Prostate gland (tissue), 2 donors: ENCODE data around the gene RNF113B. TPM values are rescaled to one million over a fixed set of nuclear protein-coding genes. Genes with fewer than 3 reads are reported as not detected.

Experiments used
- DNase-seq: peaks from one replicate; pipeline ENCODE4 v3.0.0-alpha.2; 2019; ENCODE audit warnings: low spot score
- H3K27ac ChIP-seq, 2 donors: fragments of 200-600 bp; sonication (generic); 2 replicates each; pipeline ENCODE4 v1.5.1; 2017 to 2019
- H3K27me3 ChIP-seq: fragments of 200-600 bp; sonication (generic); replicated peaks from 2 replicates; pipeline ENCODE4 v1.5.1; 2019; ENCODE audit not compliant: insufficient read depth
- H3K36me3 ChIP-seq, 2 donors: fragments of 200-600 bp; sonication (generic); 1 replicate in 1 of 2; 2 replicates in 1 of 2; pipeline versions ENCODE4 v1.5.1 to v1.8.1; 2017 to 2019
- H3K4me1 ChIP-seq: fragments of 200-600 bp; sonication (generic); replicated peaks from 2 replicates; pipeline ENCODE4 v1.5.1; 2019
- H3K4me3 ChIP-seq, 2 donors: fragments of 200-600 bp; sonication (generic); 2 replicates each; pipeline ENCODE4 v1.5.1; 2017 to 2019
- H3K9me3 ChIP-seq: fragments of 200-600 bp; sonication (generic); 2 replicates; pipeline ENCODE4 v1.5.1; 2017
- CTCF ChIP-seq, 4 experiments: fragments of 200-600 bp in 2 of 4; fragments of 450-650 bp in 2 of 4; sonication (generic) in 2 of 4; IDR thresholded peaks; 1 replicate in 3 of 4; 2 replicates in 1 of 4; pipeline ENCODE4 v1.5.1; 2016 to 2019; ENCODE audit warnings: antibody characterized with exemption in 4 of 4, mild to moderate bottlenecking in 2 of 4, moderate library complexity in 2 of 4
- POLR2A ChIP-seq: fragments of 450-650 bp; IDR thresholded peaks from one replicate; pipeline ENCODE4 v1.6.1; 2016; ENCODE audit warnings: antibody characterized with exemption, mild to moderate bottlenecking
- POLR2AphosphoS5 ChIP-seq: sonication (generic); formaldehyde crosslinking; IDR thresholded peaks from one replicate; pipeline ENCODE4 v1.6.1; 2017; ENCODE audit warnings: antibody characterized with exemption
- WGBS: methylation state at CpG from one replicate; pipeline ENCODE4 v1.1.5; 2018; 5-methylcytosine and 5-hydroxymethylcytosine counted together
- intact Hi-C: fragments of 100-400 bp; cut with DNase I; formaldehyde crosslinking; loops from one replicate; pipeline ENCODE4 v1.14.2; 2022
- total RNA-seq, 2 donors: library from RNA; depleted of rRNA; stranded (reverse); fragments of >200 nt; gene quantifications; one replicate each; pipeline ENCODE4 v1.1.0, GENCODE V29; 2016

The RNF113B gene
- total RNA-seq, 2 donors from 2014 or later, result 11.2 TPM; not detected in 1

GRCh38 chr13:98217597-98217996 lies 40.5 kb upstream of the RNF113B start:
- no peak overlapping the region for H3K4me3 ChIP-seq
- peaks cover 26% of the 10 kb centered on the region for H3K4me1 ChIP-seq
- 77% methylated on average over 12 of the region's 12 CpGs for WGBS
- no peak for DNase-seq
- intact Hi-C loops, result loop anchor here (5.0 kb wide), 1 partner anchor 995 kb away; the partner anchor contains the start of gene MBNL2
- no peak overlapping the region for H3K27ac ChIP-seq
- H3K36me3 ChIP-seq, result no peaks in the 10 kb centered on the region
- no peaks in the 10 kb centered on the region for H3K27me3 ChIP-seq
- no peaks in the 10 kb centered on the region for H3K9me3 ChIP-seq
- no peak for TF ChIP-seq CTCF (IDR thresholded peaks at IDR 0.05)
- no peak for TF ChIP-seq POLR2AphosphoS5
- TF ChIP-seq POLR2A, result no peak

- Histone ChIP-seq H3K4me1 (peaks cover 21% of the 10 kb centered on the region), H3K27ac (no peak overlapping the region), H3K36me3 (no peaks in the 10 kb centered on the region), H3K4me3 (no peak overlapping the region), H3K27me3 (no peaks in the 10 kb centered on the region), H3K9me3 (no peaks in the 10 kb centered on the region)
- intact Hi-C loops, result loop anchor here (5.0 kb wide), 1 partner anchor 994 kb away; the partner anchor contains the start of gene MBNL2
- TF ChIP-seq POLR2AphosphoS5 (no peak), CTCF (IDR thresholded peaks at IDR 0.05) (no peak), POLR2A (no peak)
- 54% methylated on average over 7 of the region's 7 CpGs for WGBS
- no peak for DNase-seq
Observed at GRCh38 chr13:98216711-98217285, 39.7 kb upstream of the RNF113B start.

- DNase-seq, result no peak
- no peak overlapping the region for H3K27ac ChIP-seq
Observed at GRCh38 chr13:98216135-98216565, 39.1 kb upstream of the RNF113B start.

GRCh38 chr13:98215508-98215907 lies 38.4 kb upstream of the RNF113B start:
- TF ChIP-seq POLR2AphosphoS5, result no peak
- TF ChIP-seq POLR2A, result no peak
- TF ChIP-seq CTCF (IDR thresholded peaks at IDR 0.05), result no peak
- intact Hi-C loops, result loop anchor here (5.0 kb wide), 1 partner anchor 993 kb away; the partner anchor contains the start of gene MBNL2
- peaks cover 16% of the 10 kb centered on the region for H3K4me1 ChIP-seq
- peak overlapping the region in 1 of 2 donors; percentile 24 for H3K27ac ChIP-seq
- no peak for DNase-seq
- H3K9me3 ChIP-seq, result no peaks in the 10 kb centered on the region
- H3K27me3 ChIP-seq, result no peaks in the 10 kb centered on the region
- no peaks in the 10 kb centered on the region for H3K36me3 ChIP-seq
- no peak overlapping the region for H3K4me3 ChIP-seq
- WGBS, result 77% methylated on average over 6 of the region's 6 CpGs

More at GRCh38 chr13:98216135-98216565, 39.1 kb upstream of the RNF113B start:
- 35% methylated on average over 4 of the region's 4 CpGs for WGBS
- H3K4me3 ChIP-seq, result no peak overlapping the region
- H3K4me1 ChIP-seq, result peaks cover 16% of the 10 kb centered on the region
- H3K27me3 ChIP-seq, result no peaks in the 10 kb centered on the region
- no peaks in the 10 kb centered on the region for H3K9me3 ChIP-seq
- TF ChIP-seq POLR2A (no peak), CTCF (IDR thresholded peaks at IDR 0.05) (no peak), POLR2AphosphoS5 (no peak)
- intact Hi-C loops, result loop anchor here (5.0 kb wide), 1 partner anchor 994 kb away; the partner anchor contains the start of gene MBNL2
- H3K36me3 ChIP-seq, result no peaks in the 10 kb centered on the region

- H3K27ac ChIP-seq, result peak overlapping the region; percentile 55 to 66
- H3K4me3 ChIP-seq, result no peak overlapping the region
- no peaks in the 10 kb centered on the region for H3K27me3 ChIP-seq
- TF ChIP-seq POLR2AphosphoS5, result peak; percentile 87
- TF ChIP-seq POLR2A, result no peak
- intact Hi-C loops, result loop anchor here (5.0 kb wide), 1 partner anchor 992 kb away; the partner anchor contains the start of gene MBNL2
- H3K4me1 ChIP-seq, result peaks cover 16% of the 10 kb centered on the region
- 48% methylated on average over 6 of the region's 6 CpGs for WGBS
- H3K9me3 ChIP-seq, result no peaks in the 10 kb centered on the region
- no peaks in the 10 kb centered on the region for H3K36me3 ChIP-seq
- peak; percentile 82 for DNase-seq
Observed at GRCh38 chr13:98214707-98215106, 37.6 kb upstream of the RNF113B start.
